GM18526 (cell line): ENCODE measurements around the gene GLYR1.

Experiments used
- POLR2A ChIP-seq: IDR thresholded peaks from 3 replicates; pipeline ENCODE4 v1.6.1; 2011; ENCODE audit not compliant: insufficient read length; ENCODE audit errors: extremely low read depth

GLYR1 gene

DNA sequence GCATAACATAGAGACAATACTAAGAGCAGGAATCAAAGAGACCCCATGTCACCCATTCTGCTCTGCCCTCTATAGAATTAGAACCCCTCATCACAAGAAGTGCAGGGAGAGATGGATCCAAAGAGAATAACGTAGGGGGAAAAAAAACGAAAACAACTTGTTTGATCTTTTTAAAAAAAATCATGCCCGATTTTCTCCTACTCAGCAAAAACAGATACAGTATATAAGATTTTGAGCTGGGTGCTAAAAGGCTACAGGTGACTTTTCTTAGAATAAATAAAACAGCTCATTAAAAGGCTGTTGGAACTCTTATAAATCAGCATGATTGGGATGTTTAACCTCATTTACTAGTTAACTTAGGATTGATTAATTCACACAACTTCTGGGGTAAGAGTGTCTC is 17.6 kb upstream of the GLYR1 start:
- no peak for TF ChIP-seq POLR2A

DNA sequence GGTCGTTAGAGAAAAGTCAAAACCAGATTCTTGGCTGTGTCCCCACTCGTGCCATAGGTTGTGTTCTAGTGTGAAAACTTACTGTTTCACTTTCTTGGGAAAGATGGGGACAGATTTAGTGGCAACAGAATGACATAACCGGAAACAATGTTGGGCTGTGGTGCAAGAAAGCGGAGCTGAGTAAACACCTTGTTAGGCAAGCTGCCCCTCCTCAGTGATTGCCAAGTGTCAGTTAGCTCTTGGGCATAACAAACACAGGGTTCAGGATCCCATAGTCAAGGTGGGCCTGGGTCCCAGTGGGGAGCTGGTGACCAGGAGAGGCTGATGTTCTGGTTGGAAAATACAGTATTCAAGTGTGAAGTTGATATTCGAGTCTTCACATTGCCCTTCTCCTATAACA is 15.6 kb upstream of the GLYR1 start:
- TF ChIP-seq POLR2A, result no peak

DNA sequence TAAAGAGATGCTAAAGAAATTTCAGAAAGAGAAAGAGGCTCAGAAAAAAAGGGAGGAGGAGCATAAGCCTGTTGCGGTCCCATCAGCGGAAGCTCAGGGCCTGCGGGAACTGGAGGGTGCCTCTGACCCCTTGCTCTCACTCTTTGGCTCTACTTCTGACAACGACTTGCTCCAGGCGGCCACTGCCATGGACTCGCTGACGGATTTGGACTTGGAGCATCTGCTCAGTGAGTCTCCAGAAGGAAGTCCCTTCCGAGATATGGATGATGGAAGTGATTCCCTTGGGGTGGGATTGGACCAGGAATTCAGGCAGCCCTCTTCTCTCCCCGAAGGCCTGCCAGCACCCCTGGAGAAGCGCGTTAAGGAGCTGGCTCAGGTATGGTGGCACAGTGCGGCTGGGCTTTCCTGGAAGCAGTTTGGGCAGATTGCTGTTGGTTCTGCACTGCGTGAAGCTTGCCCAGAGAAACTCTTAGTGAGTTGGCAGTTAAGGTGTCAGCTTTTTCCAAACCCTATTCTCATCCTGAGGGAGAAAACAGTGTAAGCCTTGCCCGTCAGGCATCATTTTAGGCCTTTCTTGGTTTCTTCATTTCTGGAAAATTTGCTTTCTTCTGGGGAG is 13.7 kb upstream of the GLYR1 start:
- TF ChIP-seq POLR2A, result no peak

DNA sequence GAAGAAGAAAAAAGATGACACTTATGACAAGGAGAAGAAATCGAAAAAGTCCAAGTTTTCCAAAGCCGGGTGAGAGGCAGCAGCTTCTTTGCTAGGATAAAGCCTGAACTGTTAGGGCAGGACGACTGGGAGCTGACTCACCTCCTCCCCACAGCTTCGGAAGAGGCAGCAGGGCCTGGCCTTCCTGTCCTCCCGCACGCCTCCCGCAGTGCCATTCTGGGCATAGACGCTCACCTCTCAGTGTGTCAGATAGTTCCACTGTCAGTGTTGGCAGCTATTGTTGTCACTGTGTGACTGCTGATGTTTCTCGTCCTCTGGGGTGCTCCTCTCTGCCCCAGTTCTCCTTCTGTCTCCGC is 12.8 kb upstream of the GLYR1 start:
- TF ChIP-seq POLR2A, result no peak

DNA sequence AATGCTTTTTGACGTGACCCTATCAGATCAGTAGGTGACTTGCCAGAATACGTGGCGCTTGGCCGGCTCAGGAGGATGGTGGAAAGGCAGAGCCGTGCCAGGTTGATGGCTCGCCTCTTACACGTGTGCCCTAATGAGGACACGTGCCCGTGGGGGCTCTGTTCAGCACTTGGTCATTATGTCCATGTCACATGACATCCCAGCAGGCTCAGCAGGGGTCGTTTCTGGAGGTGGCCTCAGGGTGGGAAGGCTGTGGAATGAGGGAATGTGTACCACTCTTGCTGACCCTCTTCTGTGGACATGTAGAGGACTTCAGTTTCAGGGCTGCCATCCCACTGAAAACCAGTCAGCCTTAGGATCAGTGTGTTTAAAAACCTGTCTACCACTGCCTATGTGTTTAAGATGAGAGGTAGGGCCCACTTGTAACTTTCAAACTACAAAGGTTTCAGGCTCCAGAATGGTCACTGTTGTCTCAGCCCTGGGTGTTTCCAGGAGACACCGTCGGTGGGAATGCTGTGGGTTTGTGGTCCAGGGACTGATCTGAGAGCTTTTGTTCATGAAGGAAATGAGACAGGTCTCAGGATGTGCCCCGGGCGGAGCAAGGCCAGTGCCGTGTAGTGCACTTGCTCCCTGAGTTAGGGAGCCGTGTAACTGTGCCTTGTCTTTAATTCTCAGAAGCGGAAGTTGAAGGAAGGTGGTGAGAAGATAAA is 12.3 kb upstream of the GLYR1 start:
- TF ChIP-seq POLR2A, result no peak

DNA sequence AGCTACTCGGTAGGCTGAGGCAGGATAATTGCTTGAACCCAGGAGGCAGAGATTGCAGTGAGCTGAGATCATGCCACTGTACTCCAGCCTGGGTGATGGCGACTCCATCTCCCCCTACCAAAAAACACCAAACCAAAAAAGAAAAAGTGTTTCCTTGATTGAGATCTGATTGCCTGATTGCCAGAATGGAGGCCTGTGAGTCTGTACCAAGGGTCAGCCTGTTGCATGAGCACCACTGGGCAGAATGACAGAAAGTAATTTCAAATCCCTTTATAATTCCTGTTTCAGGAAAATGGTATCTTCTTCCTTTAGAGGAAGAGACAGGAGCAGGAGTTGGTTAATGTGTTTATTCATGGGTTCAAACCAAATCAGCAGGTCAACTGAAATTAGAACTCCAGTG is 8.7 kb upstream of the GLYR1 start:
- TF ChIP-seq POLR2A, result no peak

DNA sequence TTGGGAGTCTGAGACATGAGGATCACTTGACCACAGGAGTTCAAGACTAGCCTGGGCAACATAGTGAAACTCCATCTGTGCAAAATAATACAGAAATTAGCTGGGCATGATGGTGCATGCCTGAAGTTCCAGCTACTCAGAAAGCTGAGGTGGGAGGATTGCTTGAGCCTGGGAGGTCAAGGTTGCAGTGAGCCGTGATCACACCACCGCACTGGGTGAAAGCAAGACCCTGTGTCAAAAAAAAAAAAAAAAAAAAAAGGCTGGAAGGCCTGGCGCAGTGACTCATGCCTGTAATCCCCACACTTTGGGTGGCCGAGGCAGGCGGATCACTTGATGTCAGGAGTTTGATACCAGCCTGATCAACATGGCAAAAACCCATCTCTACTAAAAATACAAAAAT is 8.3 kb upstream of the GLYR1 start:
- TF ChIP-seq POLR2A, result no peak

DNA sequence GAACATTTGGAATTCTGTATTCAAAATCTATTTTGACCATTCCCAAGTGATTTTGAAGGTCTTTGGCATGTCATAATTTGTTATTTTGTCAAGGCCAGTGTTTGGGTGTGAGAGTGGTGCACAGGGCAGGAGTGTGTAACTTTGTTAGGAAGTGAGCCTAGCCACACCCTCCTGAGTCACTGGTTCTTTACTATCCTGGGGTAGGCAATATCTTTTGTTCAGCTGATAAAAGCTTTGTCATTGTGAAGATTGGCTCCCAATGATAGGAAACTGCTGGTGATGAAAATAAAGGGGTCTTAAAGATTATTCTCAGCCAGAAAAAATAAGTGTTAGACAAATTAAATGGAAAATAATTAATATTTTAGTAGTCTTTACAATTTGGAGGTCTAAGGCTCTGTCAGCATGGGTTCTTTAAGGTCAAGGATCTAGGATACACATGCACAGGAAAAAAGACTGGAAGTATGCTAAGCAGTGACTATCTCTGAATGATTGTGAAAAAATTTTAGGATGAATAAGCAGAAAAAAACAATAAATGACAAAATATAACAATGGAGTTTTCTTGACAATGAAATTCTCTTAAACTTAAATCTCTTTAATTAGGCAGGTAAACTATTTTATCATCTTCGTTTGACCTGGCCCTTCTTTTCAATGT is 5.3 kb upstream of the GLYR1 start:
- no peak for TF ChIP-seq POLR2A

DNA sequence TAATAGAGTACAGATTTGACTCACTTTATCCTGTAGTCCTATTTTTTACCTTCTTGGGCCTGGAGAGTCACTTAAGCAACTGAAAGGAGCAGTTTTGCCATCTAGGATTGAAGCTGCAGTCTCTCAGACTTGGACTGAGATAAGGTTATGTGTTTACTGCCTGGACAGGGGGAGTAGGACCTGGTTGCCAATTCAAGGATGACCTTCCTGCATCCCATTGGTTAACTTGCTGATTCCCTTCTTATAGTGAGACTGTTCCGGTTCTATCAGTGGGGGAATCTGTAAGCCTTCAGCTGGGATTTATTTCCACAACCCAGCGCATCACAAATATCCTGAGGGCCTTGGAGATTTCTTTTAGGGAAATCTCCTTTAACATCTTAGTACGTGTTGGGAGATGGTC is 3.1 kb upstream of the GLYR1 start:
- TF ChIP-seq POLR2A, result no peak

DNA sequence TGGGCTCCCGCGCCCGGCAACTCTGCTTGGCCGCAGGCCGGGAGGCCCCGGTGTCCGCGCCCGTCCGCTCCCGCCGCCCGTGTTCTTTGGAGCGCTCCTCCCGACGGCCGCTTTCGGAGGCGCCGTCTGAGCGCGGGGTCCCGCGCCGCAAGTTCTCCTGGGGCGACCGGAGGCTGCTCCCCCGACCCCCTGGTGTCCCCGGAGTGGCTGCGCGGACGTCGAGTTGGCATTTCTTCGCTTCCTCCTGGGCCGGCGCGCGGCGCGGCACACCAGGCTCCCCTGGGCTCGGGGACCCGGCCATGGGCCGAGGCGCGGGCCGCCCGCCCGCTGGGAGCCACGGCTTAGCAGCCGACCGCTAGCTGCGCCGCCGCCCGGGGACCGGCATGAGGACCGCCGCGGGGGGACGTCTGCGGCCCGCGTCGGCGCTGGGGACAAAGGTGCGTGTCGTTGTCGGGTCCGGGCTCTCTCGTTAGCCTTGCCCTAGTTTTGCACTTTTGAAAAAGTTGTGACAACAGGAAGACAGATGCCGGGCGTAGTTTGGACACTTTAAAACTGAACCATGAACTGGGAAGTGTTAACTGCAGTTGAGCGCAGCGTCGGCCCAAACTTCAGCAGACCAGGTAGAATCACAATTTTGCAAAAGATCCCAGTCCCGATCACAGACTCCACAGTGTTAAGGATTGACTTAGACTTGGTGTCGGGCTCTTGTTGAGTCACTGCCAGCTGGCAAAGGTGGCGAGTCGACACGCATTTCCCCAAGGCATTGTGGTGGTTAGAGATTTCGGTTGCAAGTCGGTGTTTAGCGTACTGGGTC is 893 bp upstream of the GLYR1 start:
- no peak for TF ChIP-seq POLR2A

DNA sequence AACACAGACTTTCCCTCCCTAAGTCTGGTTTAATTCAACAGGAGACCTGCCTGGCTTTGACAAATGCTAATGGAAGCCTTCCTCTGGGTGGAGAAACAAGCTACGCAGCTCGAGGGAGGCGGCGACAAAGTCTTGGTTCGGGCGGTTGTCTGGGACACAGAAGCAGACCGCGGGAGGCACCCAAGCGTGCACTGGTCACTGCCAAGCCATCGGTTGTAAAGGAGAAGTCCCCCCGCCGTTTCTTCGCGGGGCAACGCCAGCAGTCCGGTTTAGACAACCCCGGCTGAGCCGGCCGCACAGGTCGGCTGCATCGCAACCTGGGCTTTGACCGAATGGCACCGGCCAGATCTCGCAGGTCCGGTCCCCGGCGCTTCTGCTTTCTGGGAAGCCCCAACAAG is 586 bp downstream of the GLYR1 start:
- TF ChIP-seq POLR2A, result no peak

DNA sequence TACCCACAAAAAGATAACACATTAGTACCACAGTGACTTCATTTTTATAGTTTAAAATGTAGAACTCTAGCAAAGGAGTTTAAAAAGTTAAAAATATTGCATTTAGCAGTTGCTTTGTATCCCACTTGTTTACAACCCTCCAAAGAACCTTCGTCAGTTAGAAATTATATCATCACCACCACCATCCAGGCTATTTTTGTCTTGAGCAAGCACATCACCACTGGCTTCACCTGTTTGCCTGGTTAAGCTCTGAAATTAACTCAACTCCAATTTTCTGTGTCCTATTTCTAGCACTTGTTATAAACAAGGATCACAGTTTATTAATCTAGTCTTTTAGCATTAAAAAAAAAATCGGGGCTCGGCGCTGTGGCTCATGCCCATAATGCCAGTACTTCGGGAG is 6.1 kb downstream of the GLYR1 start:
- no peak for TF ChIP-seq POLR2A

DNA sequence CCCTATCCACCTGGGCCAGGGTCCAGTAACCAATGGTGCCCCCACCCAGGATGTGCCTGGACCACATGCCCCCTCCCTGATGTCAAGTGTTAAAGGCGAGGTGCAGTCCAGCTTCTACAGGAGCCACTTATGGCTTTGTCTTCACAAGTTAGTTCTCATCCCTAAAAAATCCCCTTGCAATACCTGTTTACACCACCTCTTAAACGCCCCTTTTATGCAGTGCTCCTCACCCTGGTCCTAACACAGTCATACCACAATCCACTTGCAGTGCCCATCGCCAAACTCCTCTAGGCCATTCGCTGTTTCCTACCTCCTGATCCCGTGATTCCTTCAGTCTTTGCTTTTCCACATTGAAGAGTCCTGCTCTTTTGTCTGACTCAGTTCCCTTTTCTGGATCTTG is 7.1 kb downstream of the GLYR1 start:
- no peak for TF ChIP-seq POLR2A

DNA sequence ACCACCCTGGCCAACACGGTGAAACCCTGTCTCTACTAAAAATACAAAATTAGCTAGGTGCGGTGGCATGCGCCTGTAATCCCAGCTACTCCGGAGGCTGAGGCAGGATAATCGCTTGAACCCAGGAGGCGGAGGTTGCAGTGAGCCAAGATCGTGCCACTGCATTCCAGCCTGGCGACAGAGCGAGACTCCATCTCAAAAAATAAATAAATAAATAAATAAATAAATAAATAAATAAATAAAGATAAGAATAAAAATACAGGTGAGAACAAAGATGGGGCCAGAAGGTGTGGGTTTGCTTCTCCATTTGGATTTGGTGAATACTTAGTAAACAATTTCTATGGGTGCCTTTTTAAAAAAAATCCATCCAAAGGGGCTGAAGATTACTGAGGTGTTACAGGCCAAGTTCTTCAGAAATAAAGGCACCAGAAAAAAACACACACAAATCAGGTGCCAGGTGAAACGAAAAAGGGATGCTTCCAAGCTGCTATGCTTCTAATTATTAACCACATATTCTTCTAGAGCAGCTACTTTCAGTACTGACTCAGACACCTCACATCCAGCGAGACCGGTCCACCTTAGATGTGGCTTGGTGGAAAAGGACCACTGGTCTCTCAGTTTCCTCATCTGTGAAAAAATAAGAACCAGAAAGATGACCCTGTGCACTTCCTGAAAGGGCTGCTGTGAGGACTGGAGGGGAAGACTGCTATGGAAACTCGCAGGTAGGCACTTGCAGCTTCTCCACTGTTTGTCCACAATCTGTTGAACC is 9.2 kb downstream of the GLYR1 start:
- no peak for TF ChIP-seq POLR2A

DNA sequence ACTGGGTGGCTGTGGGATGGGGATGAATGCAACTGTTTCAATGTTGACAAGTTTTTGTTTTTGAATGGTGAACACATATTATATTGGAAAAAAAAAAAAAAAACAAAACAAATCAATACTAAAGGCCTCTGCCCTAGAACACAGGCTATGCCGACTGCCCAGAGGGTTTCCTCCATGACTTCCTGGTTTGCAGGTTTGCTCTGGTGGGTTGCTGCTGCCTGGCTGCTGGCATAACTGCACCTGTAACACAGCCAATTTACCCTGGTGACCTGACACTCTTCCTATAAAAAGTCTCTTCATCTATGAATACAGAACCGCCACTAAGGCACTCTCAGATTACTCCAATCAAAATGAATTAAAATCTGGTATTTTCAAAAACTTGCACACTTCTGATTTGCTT is 10.4 kb downstream of the GLYR1 start:
- no peak for TF ChIP-seq POLR2A
